Activated CD8-positive, alpha-beta T cell treated with anti-CD3 and anti-CD28 coated beads for 36 hours (primary cell): ENCODE measurements around the gene ASPSCR1. TPM values are rescaled to one million over a fixed set of nuclear protein-coding genes. Genes with fewer than 3 reads are reported as not detected.

ENCODE experiments used
- ATAC-seq: fragments of 200-7000 bp; cut with Tn5 transposase; one replicate; pipeline ENCODE4 v1.10.0; 2021; ENCODE audit warnings: mild to moderate bottlenecking, moderate library complexity
- CTCF ChIA-PET: fragments of 350-600 bp; sonication (Branson Sonifier 250); formaldehyde crosslinking; loops from one replicate; lab custom pipeline; 2021; ENCODE audit warnings: antibody characterized with exemption; lab: Charles Lee
- POLR2A ChIA-PET: fragments of 350-600 bp; sonication (Branson Sonifier 250); formaldehyde crosslinking; loops from one replicate; lab custom pipeline; 2021; ENCODE audit warnings: antibody characterized with exemption; lab: Charles Lee
- DNase-seq: peaks from one replicate; pipeline ENCODE4 v3.0.0-alpha.2; 2020
- H3K27ac Mint-ChIP-seq: one replicate; pipeline ENCODE4 v1.8.0; 2021; ENCODE audit warnings: mild to moderate bottlenecking, mixed read lengths
- H3K27me3 Mint-ChIP-seq: one replicate; pipeline ENCODE4 v1.8.0; 2021; ENCODE audit warnings: mixed read lengths
- H3K36me3 Mint-ChIP-seq: one replicate; pipeline ENCODE4 v1.8.0; 2021; ENCODE audit warnings: low read depth, mixed read lengths
- H3K4me1 Mint-ChIP-seq: one replicate; pipeline ENCODE4 v1.8.0; 2021; ENCODE audit warnings: low read depth, mixed read lengths
- H3K4me3 Mint-ChIP-seq: one replicate; pipeline ENCODE4 v1.8.0; 2021; ENCODE audit warnings: mild to moderate bottlenecking, moderate library complexity, mixed read lengths
- H3K9me3 Mint-ChIP-seq: one replicate; pipeline ENCODE4 v1.8.0; 2021; ENCODE audit warnings: mixed read lengths
- intact Hi-C: fragments of 100-400 bp; cut with micrococcal nuclease; formaldehyde crosslinking; loops from one replicate; pipeline ENCODE4 v1.10.0; 2022
- total RNA-seq, 2 experiments: library from RNA; stranded (reverse); gene quantifications; one replicate each; pipeline ENCODE4 v1.2.3, GENCODE V29; 2021
- TF ChIP-seq, protein P1 (sequence below): fragments of 200-600 bp; IDR thresholded peaks from one replicate; pipeline ENCODE4 v1.8.0; 2022; ENCODE audit warnings: antibody characterized with exemption, mild to moderate bottlenecking

ASPSCR1 gene
- total RNA-seq, 2 experiments from 2014 or later = 18.7 to 24.5 TPM

DNA sequence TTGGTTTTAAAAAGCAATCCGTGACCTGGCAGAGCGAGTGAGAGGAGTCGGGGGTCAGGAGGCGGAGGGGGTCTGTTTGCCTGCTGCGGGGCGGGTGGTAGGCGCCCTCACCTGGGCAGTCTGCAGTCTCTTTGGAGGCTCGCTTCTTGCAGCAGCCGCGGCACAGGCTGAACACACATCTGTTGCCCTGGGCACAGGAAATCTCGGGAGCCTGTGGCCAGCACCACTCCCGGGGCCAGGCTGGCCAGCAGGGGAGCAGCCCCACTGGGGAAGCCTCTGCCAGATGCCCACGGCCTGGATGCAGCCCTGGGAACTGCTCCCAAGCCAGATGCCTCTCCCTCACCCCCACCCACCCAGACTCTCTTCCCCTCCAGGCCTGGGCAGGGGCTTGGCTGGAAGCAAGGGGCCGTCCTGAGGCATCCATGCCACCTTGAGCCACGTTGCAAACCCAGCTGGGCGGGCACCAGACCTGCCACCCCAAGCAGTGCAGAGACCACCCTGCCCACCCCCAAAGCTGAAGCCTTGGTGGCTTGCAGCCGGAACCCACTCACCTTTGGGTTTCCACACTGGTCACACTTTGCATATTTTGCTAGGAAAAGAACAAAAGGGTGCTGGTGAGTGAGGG is 80.9 kb downstream of the ASPSCR1 start:
- Mint-ChIP-seq H3K4me3 (no peak overlapping the region), H3K4me1 (peaks cover 5% of the 10 kb centered on the region), H3K36me3 (peaks cover 3% of the 10 kb centered on the region), H3K27ac (no peak overlapping the region), H3K9me3 (no peaks in the 10 kb centered on the region), H3K27me3 (no peaks in the 10 kb centered on the region)
- ATAC-seq (no peak), DNase-seq (no peak)
- TF ChIP-seq, protein P1, sequence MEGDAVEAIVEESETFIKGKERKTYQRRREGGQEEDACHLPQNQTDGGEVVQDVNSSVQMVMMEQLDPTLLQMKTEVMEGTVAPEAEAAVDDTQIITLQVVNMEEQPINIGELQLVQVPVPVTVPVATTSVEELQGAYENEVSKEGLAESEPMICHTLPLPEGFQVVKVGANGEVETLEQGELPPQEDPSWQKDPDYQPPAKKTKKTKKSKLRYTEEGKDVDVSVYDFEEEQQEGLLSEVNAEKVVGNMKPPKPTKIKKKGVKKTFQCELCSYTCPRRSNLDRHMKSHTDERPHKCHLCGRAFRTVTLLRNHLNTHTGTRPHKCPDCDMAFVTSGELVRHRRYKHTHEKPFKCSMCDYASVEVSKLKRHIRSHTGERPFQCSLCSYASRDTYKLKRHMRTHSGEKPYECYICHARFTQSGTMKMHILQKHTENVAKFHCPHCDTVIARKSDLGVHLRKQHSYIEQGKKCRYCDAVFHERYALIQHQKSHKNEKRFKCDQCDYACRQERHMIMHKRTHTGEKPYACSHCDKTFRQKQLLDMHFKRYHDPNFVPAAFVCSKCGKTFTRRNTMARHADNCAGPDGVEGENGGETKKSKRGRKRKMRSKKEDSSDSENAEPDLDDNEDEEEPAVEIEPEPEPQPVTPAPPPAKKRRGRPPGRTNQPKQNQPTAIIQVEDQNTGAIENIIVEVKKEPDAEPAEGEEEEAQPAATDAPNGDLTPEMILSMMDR = no peak
- intact Hi-C loops = no loop called here
- ChIA-PET POLR2A (interaction anchor here (0.7 to 0.9 kb wide), 2 partner anchors 29 to 166 kb away, joined by 3 read pairs; no protein-coding TSS in a partner anchor), CTCF (no interaction called here)

DNA sequence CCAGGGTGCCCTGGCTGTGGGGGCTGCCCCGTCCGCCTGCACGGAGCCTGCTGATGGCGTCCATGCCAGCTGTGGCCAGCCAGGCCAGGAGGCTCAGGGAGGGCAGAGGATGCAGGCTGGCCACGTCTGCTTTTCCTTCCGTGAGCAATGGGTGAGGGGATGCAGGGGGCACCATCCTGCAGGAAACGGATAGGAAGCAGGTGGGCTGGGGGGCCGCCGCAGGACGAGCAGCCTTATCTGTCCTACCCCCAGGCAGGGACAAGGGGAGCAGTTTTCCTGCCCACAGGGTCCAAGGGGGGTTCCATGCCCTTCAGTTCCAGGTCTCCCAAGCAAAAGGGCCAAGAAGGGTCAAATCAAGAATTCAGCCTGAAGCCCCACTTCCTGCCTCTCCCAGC is 81.4 kb downstream of the ASPSCR1 start:
- peaks cover 3% of the 10 kb centered on the region for H3K4me1 Mint-ChIP-seq
- H3K4me3 Mint-ChIP-seq = no peak overlapping the region
- ATAC-seq (no peak), DNase-seq (no peak)
- CTCF ChIA-PET = interaction anchor here (2.2 kb wide), 1 partner anchor 29 kb away, joined by 5 read pairs; no protein-coding TSS in a partner anchor
- no peak overlapping the region for H3K27ac Mint-ChIP-seq
- H3K9me3 Mint-ChIP-seq = no peaks in the 10 kb centered on the region
- H3K36me3 Mint-ChIP-seq = peaks cover 3% of the 10 kb centered on the region
- H3K27me3 Mint-ChIP-seq = no peaks in the 10 kb centered on the region
- intact Hi-C loops = no loop called here
- POLR2A ChIA-PET = interaction anchor here (0.7 to 1.9 kb wide), 5 partner anchors 10 to 166 kb away, joined by 3 to 4 read pairs (median 3); partner anchors contain the start of gene FASN
- TF ChIP-seq, protein P1 = no peak

DNA sequence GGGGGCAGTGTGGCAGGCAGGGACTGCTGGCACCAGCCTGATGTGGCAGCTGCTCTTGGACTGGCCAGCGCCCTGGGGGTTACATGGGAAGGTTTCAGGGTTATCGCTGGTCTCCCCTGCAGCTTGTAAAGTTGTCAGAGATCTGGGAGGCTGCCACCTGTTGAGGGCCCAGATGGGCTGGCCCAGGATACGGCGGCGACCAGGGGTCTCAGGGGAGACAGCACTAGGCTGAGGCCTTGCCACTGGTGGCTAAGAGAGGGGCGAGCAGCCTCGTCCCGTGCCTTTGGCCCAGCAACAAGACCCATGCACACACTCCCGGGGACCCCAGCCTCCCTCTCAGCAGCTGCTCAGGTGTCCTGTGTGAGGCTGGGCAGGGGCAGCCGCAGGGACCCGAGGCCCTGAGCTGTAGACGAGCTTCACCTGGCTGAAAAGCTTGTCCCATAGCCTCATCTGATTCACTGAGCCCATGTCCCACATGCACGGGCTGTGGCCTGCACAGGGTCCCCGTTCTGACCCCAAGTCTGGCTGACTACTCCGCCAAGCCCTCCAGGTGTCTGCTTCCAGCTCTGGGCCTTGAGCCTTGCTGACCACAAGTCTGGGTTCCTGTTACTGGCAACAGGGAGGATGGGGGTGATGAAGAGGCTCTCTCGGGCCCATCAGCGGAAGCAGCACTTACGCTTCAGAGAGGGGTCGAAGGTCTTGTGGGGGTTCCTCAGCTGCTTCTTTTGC is 82.0 kb downstream of the ASPSCR1 start:
- POLR2A ChIA-PET = interaction anchor here (0.7 to 1.9 kb wide), 6 partner anchors 10 to 167 kb away, joined by 3 to 4 read pairs (median 3); partner anchors contain the start of gene FASN
- peaks cover 3% of the 10 kb centered on the region for H3K36me3 Mint-ChIP-seq
- no peak overlapping the region for H3K4me3 Mint-ChIP-seq

DNA sequence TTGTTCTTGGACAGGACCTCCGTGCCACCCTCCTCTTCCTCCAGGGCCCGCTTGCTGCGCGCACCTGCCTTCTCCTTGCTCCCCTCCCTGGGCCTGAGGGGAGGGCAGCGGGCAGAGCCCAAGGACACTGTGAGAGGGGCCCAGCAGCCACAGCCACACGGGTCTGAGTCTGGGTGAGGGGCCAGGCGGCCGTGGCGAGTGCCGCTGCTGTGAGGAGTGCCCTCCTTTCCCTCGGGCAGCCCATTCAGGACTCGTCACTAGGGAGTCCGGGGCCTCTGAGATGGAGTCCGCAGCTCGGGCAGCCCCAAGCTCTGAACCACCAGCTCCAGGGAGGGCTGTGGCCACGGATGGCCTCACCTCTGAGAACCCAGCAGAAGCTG is 82.6 kb downstream of the ASPSCR1 start:
- Mint-ChIP-seq H3K27ac (no peak overlapping the region), H3K4me1 (peaks cover 9% of the 10 kb centered on the region), H3K36me3 (peaks cover 1% of the 10 kb centered on the region), H3K9me3 (no peaks in the 10 kb centered on the region), H3K27me3 (no peaks in the 10 kb centered on the region), H3K4me3 (no peak overlapping the region)
- DNase-seq (no peak), ATAC-seq (no peak)
- intact Hi-C loops = no loop called here
- TF ChIP-seq, protein P1 = no peak
- ChIA-PET POLR2A (interaction anchor here (1.0 to 1.9 kb wide), 4 partner anchors 11 to 39 kb away, joined by 3 to 4 read pairs (median 4); partner anchors contain the start of gene FASN), CTCF (interaction anchor here (2.2 kb wide), 1 partner anchor 30 kb away, joined by 5 read pairs; no protein-coding TSS in a partner anchor)

More for the DNA sequence above, 82.0 kb downstream of the ASPSCR1 start:
- ATAC-seq (no peak), DNase-seq (no peak)
- H3K27me3 Mint-ChIP-seq = no peaks in the 10 kb centered on the region
- TF ChIP-seq, protein P1 = no peak
- CTCF ChIA-PET = interaction anchor here (2.2 kb wide), 1 partner anchor 29 kb away, joined by 5 read pairs; no protein-coding TSS in a partner anchor
- H3K9me3 Mint-ChIP-seq = no peaks in the 10 kb centered on the region
- peaks cover 8% of the 10 kb centered on the region for H3K4me1 Mint-ChIP-seq
- no peak overlapping the region for H3K27ac Mint-ChIP-seq
- intact Hi-C loops = no loop called here
